GM19239 (cell line): Measurements from ENCODE around the gene UBE4B.

Experiments
- DNase-seq: peaks from one replicate; pipeline ENCODE4 v3.0.0; 2011; ENCODE audit warnings: low spot score; ENCODE audit not compliant: insufficient read length
- FAIRE-seq: peaks from 2 replicates; lab custom pipeline; 2011; peaks lifted over from hg19 to GRCh38; lab: Jason Lieb, UNC

Gene UBE4B

DNA sequence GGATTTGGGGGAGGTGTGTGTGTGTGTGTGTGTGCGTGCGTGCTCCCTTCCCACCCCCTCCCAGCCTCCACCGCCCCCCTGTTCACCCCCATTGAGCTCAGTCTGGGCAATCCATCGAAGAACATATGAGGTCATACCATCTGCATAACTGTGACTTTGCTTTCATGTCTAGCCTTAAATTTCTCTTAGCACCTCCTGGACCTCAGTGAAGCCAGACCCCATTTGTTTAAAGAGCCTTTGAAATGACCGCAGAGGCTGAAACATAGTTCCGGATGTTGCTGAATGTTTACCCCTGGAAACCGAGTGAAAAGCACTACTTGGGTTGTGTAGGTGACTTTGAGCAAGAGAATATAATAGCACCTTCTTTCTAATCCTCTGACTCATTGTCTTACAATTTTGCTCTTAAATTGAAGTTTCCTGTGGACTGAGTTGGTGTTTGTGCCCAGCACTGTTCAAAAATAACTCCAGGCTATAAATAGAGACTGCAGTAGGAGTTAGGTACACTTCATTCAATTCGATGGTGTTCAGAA is 75.4 kb downstream of the UBE4B start:
- DNase-seq (no peak), FAIRE-seq (no peak)

DNA sequence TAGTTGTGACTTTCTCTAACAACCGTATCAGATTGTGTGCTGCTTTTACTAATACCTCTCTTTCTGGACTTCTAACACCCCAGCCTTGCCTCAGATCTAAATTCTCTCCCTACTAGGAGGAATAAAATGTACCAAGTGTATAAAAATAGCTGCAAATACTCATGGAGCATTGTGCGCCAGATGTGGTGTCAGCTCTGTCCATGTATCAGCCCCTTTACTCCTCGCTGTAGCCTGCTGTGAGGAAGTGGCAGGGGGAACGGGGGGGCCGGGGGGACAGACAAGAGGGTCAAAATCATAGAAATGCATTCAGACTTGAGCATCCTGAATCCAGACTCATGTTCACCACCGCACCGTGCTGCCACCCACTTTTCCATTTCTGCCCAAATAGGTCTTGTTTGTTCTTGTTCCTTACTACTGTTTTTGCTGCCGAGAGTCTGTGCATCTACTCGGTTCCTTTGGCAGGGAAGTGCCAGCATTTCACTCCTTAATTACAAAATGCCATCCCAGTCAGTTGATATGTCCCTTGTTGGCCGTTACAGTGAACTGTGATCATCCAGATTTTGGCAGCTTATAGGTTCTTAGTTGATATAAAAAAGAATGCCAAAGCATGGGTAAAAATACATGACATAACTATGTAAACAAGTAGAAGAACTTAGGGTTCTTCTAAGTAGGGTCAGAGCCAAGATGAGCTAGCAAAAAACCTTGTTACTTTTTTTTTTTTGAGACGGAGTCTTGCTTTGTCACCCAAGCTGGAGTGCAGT is 76.4 kb downstream of the UBE4B start:
- DNase-seq = no peak
- no peak for FAIRE-seq

GRCh38 chr1:10113501-10113900 is 80.7 kb downstream of the UBE4B start:
- DNase-seq (no peak), FAIRE-seq (no peak)

- no peak for FAIRE-seq
- no peak for DNase-seq
Observed at GRCh38 chr1:10114746-10115145, 82.0 kb downstream of the UBE4B start.

GRCh38 chr1:10117132-10117531 is 84.4 kb downstream of the UBE4B start:
- no peak for DNase-seq
- no peak for FAIRE-seq

GRCh38 chr1:10117865-10118264 is 85.1 kb downstream of the UBE4B start:
- FAIRE-seq = no peak

DNA sequence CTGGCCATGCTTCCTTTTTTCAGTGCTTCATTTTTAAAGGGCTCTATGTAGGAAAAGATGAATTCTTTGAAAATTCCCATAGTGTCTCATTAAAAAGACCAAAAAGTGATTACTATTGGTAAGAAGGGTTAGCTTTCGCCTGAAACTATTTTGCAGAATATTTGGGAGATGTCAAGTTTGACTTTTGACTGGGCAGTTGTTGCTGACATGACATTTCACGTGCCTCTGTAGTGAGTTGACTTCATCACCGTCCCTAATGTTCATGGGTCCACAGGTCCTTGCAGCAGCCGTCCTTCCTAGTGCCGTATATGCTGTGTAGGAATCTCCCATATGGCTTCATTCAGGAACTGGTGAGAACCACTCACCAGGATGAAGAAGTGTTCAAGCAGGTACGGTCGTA is 88.9 kb downstream of the UBE4B start:
- no peak for FAIRE-seq

More at GRCh38 chr1:10117865-10118264, 85.1 kb downstream of the UBE4B start:
- DNase-seq = no peak

GRCh38 chr1:10122926-10123325 is 90.2 kb downstream of the UBE4B start:
- DNase-seq (no peak), FAIRE-seq (no peak)

More for the DNA sequence above, 88.9 kb downstream of the UBE4B start:
- DNase-seq = no peak

- DNase-seq (no peak), FAIRE-seq (no peak)
Observed at GRCh38 chr1:10128101-10128765, 95.5 kb downstream of the UBE4B start.

GRCh38 chr1:10132316-10132715 is 99.6 kb downstream of the UBE4B start:
- no peak for FAIRE-seq
- DNase-seq = no peak

DNA sequence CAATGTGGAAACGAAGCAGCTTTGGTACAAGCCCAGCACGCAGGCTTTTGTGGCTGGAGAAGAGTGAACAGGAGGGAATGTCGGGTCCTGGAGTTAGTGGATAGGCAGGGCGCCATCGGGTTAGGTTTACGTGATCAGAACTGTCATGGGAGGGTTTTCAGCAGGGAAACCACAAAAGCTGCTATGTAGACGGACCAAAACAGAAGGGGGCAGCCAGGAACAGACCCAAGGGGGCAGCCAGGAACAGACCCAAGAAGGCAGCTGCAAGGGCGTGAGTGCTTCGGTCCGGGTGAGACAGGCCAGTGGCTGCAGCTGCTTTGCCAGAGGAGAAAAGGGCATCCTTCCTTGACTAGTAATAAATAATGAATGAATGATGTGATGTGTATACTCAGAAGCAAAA is 100.1 kb downstream of the UBE4B start:
- DNase-seq (no peak), FAIRE-seq (no peak)

- DNase-seq (no peak), FAIRE-seq (peak; percentile 26)
Observed at GRCh38 chr1:10140981-10141380, 108.2 kb downstream of the UBE4B start.

- DNase-seq (no peak), FAIRE-seq (no peak)
Observed at GRCh38 chr1:10143961-10144485, 111.3 kb downstream of the UBE4B start.

GRCh38 chr1:10146391-10146790 is 113.6 kb downstream of the UBE4B start:
- FAIRE-seq (no peak), DNase-seq (no peak)

- no peak for DNase-seq
- no peak for FAIRE-seq
Observed at GRCh38 chr1:10149231-10149630, 116.5 kb downstream of the UBE4B start.

- no peak for DNase-seq
- peak; percentile 14 for FAIRE-seq
Observed at GRCh38 chr1:10152709-10153284, 120.0 kb downstream of the UBE4B start.

- DNase-seq (no peak), FAIRE-seq (no peak)
Observed at GRCh38 chr1:10155087-10155712, 122.4 kb downstream of the UBE4B start.

DNA sequence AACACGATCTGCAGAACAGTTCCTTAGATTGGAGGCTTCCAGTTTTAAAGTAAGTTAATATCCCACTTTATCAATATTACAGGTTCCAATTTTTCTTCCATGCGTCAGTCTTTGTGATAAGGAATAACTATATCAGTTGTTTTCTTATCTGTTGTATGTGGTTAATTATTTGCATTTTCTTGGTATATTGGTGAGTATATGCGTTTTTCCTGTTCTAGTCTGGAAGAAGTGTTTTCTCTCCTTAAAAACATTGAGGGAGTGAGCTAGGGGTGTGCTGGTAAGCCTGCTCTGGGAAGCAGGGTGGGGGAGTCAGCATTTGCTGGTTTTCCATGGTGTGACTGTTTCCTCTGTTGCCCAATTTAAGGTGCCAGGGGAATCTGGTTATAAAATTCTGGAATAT is 127.4 kb downstream of the UBE4B start:
- DNase-seq = no peak
- FAIRE-seq = no peak

GRCh38 chr1:10160907-10161490 is 128.2 kb downstream of the UBE4B start:
- FAIRE-seq (no peak), DNase-seq (no peak)
